Stimulated activated CD8-positive, alpha-beta memory T cell treated with anti-CD3 and anti-CD28 coated beads, Interleukin-15, amount 100 ng/mL, for 24 hours (primary cell): Measurements from ENCODE around the gene PRR33.
"Not testable (repeated sequence)": the region's sequence is repeated elsewhere in the genome, so short reads cannot be mapped to it uniquely, and the experiment has no call there.

Experiments used
- DNase-seq: peaks from one replicate; pipeline ENCODE4 v3.0.0-alpha.2; 2020; ENCODE audit warnings: low read depth

The PRR33 gene

GRCh38 chr11:1875093-1875850 lies 16.4 kb downstream of the PRR33 start:
- no peak for DNase-seq

GRCh38 chr11:1874441-1875092 lies 17.1 kb downstream of the PRR33 start:
- DNase-seq: not testable (repeated sequence)

- not testable (repeated sequence) for DNase-seq
Observed at GRCh38 chr11:1873813-1874150, 17.9 kb downstream of the PRR33 start.

GRCh38 chr11:1873048-1873812 lies 18.5 kb downstream of the PRR33 start:
- no peak for DNase-seq

- no peak for DNase-seq
Observed at GRCh38 chr11:1872267-1872985, 19.3 kb downstream of the PRR33 start.

GRCh38 chr11:1871531-1871930 lies 20.2 kb downstream of the PRR33 start:
- no peak for DNase-seq

- DNase-seq: no peak
Observed at GRCh38 chr11:1870721-1871466, 20.8 kb downstream of the PRR33 start.

- no peak for DNase-seq
Observed at GRCh38 chr11:1870326-1870696, 21.4 kb downstream of the PRR33 start.

- DNase-seq: no peak
Observed at GRCh38 chr11:1869427-1870325, 22.0 kb downstream of the PRR33 start.

- no peak for DNase-seq
Observed at GRCh38 chr11:1868636-1869291, 22.9 kb downstream of the PRR33 start.

GRCh38 chr11:1868056-1868635 lies 23.5 kb downstream of the PRR33 start:
- DNase-seq: no peak

- DNase-seq: no peak
Observed at GRCh38 chr11:1867381-1867780, 24.3 kb downstream of the PRR33 start.

GRCh38 chr11:1866776-1867175 lies 24.9 kb downstream of the PRR33 start:
- DNase-seq: no peak

GRCh38 chr11:1866226-1866625 lies 25.5 kb downstream of the PRR33 start:
- DNase-seq: no peak

GRCh38 chr11:1864831-1865665 lies 26.6 kb downstream of the PRR33 start:
- no peak for DNase-seq

- DNase-seq: no peak
Observed at GRCh38 chr11:1864231-1864630, 27.5 kb downstream of the PRR33 start.

GRCh38 chr11:1863352-1864216 lies 28.1 kb downstream of the PRR33 start:
- no peak for DNase-seq
